RPMI8226 (cell line): Measurements from ENCODE around the gene ATP6V0E2.
A peak's percentile ranks its signal among the peaks of the same experiment; 100 is the strongest.

Experiments
- DNase-seq: peaks from one replicate; pipeline ENCODE4 v3.0.0-alpha.2; 2015

Gene ATP6V0E2

DNA sequence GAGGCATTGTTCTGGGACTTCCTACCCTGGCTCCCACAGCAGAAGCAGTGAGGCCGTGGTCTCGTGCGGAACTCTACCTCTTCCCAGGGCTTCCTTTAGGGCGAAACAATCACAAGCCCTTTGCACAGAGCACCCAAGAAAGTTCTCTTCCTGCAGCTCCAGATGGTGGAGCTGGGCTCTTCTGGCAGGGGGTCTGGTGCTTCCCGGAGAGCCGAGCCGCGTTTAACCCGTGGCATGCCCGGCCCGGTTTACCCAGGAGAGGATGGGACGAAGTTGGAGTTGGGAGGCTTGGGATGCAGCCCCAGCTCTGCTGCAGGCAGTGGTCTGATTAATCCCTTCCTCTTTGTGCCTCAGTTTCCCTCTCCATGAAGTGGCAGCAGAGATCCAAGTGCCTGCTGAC lies 9.0 kb upstream of the ATP6V0E2 start:
- DNase-seq: no peak

DNA sequence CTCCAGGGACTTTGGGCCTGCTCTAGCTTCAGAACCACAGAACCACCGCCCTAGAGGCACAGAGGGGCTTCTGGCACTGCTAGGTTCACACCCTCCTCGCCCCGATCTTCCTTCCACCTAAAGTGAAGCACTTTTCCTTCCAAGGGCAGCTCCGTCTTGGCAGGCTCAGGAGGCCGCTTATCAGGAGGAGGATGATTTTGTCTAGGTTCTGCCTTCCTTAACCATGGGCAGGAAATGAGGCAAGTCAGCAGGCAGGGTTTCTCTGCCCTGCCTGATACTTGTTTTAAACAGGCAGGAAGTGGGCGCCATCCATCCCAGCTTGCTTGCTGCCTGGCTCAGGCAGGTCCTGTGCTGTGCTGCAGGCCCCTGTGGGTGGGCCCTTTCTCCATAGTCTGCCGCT lies 8.3 kb upstream of the ATP6V0E2 start:
- DNase-seq: peak; percentile 49

DNA sequence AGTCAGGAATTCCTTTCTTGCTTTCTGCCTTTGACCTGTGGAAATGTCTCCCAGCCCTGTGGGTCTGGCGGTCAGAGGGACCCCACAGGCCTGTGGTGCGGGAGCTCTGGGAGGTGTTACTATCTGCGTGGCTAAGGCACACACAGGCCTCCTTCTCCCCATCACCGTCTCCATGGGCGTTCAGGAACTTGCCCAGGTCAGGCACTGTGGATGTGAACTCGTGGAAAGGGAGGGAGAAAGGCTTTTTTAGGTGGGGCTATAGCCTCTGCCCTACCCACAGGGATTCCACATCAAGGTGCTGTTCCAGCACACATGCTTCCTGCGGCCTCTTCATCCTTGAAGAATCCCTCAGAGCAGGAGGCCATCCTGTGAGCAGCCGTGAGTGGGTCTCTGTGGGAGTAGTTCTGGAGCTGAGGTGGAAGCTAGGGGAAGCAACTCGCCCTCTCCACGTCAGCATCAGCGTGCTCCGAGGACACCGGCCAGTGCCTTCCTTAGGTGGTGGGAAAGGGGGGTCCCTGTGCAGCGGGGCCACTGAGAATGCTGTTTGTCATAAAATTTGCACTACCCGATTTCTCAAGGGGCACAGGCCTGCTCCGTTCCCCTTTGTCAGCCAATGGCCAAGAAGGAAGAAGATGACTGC lies 7.5 kb upstream of the ATP6V0E2 start:
- DNase-seq: no peak

DNA sequence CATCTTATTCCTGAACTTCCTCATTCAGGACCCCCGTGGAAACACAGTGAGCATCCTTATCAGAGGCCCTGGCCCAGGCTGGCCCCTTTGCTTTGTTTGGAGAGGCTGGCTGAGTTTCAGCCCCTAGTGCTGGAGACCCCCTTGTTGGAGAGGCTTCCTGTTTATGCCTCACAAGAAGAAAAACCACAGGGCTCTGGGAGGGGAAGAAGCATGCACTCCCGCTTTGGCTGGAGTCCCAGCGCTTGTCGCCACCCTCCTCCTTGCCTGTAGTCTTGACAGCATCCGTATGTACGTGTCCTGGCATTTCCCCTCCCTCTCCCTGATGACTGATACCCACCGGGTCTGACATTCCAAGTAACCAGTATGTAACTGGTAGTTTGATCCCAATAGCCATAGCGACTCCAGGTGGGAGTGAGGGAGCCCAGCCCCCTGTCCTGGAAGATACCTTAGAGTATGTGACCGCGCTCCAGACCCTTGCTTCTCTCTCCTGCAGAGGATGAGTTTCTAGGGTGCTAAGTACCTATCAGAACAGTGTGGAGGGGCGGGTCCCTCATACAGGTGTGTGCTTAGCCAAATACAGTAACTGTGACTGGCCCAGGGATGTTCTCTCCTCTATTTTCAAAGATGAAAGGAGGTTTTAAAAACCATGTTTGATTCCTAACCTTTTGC lies 6.9 kb upstream of the ATP6V0E2 start:
- DNase-seq: no peak

DNA sequence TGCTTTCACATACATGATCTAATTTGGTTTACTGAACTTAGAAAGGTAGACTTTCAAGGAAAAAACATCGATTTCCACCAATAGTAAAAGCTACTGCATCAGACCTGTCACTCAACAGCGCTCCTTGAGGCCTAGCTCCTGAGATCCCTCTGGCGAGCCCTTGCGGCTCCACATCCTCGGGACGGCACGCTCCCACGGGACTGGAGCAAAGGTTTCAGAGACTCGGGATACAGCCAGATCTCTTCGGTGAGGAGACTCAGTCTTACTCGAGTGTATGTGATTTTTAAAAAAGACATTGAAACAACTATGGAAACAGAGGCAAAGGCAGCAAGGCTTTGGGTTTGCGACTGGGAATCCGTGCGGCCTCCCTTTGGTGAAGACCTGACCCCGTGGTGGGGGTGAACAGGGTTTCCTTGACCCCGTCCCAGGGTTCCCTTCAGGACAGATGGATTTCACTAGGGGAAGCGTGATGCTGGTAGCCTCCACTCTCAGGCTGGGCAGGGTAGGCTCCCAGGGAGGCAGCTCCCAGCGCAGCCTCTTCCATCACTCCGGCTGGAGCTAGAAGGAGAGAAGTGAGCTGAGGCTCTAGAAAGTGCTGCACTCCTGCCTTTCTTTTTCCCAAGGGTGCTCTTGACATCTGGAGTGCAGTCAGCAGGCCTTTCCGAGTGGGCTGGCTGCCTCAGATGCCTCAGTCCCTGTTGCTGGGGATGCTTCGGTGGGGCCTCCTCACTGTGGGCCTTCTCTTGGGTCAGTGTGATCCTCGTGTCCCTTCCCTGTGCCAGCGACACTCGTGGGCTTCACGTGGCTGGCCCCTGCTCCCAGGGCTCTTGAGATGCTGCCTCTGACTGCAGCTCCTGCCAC lies 5.8 kb upstream of the ATP6V0E2 start:
- DNase-seq: no peak

DNA sequence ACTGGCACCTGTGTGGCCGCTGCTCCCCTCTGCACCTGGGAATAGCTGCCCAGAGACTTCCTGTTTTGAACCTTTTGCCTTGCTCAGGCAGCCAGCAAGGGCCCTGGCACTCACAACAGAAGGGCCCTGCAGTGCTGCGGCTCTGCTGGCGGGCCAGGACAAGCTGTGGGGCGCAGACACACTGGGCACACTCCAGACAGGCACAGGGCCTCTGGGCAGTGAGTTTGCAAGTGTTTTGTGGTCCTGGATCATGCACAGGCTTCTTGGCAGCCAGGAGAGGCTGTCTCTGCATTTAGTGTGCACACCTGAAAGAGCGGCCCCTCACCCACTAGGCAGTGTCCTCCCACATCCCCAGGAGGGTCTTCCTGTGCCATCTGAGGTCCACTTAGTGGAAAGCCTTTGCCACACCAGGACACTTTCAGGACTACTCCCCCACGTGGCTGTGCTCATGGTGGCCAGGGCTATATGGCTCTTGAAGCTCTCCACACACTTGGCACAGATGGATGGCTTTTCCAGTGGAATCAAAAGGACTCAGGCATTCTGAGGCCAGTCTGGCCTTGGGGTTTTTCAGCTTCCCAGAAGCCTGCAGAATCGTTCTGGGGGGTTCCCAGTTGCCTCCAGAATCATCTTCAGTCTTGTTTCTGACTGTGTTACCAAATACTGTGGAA lies 5.0 kb upstream of the ATP6V0E2 start:
- DNase-seq: peak; percentile 90

DNA sequence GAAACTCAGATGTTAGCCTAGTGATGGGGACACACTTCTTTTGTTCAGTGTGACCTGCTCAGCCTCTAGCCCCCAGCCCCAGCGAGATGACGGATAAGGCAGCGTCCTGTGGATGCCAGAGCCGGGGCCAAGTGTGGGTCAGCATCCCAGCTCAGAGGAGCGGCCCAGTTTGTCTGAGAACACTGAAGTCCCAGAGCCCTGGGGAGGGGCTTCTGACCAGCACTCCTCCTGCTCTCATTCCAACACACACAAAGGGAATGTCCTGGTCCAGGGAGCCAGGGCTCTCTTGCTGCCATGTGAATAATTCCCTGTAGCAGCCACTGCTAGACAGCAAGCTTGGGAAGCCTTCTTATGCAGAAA lies 4.5 kb upstream of the ATP6V0E2 start:
- DNase-seq: no peak

DNA sequence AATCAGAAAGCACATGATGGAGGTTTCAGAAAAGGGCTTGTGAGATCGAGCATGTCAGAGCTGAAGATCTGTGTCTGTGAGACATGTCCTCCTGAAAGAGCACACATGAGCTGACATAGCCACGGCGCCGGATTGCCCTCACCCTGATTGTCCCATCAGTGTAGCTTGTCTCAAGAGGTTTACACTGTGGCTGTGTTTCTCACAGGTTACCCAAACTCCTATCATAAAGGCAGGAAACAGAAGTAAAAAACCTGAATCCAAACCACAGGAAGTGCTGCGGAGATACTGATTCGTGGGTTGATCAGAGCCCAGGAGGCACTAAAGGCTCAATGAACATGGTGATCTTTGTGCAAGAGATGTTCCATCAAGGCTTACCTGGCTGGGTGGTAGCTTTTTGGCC lies 3.9 kb upstream of the ATP6V0E2 start:
- DNase-seq: no peak

DNA sequence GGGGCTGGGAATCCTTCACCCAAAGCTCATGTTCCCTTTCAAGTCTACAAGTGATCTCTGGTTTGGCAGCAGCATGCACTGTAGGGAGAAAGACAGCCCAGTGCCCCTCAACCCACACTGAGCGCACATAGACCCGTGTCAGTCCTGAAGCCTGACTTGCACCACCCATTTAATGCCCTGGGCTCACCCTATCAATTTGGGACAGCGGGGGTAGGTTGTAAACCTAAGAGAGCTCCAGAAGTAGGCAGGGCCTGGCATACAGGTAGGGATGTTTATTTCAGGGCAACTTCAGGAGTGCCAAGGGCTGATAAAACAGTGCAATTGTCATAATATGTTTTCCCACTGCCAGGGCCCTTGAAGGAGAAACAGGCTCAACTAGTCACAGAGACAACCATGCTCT lies 3.5 kb upstream of the ATP6V0E2 start:
- no peak for DNase-seq

DNA sequence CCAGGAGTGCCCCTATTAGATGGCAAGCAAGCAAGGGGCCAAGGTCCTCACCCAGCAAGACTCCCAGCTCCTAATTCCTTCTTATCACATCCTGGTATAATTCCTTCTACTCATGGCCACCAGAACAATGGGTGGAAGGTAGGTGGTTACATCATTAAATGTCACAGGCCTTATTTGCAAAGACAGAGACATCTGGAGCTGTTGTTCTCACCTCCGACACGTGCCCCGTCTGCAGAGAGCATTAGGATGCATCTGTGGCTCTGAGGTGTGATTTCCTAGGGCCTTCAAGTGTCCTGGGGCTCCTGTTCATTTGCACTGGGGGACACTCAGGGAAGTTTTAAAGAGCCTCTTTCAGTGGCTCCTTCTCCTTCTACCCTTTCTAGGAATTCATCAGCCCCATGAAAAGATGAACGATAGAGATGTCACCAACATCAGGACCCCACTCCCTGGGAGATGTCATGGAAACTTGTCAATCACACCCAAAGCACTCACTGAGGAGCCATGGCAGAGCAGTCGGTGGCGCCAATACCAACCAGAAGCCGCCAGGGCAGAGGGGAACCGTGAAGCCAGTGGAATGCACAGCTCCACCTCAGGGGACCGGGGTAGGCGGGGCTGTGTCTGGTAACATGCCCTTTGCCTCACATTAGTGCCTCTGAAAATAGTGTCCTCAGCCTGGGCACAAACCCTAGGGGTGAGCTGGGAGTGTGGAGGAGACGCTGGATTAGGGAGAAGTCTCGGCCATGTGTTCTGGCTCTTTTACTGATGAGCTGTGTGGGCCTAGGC lies 2.9 kb upstream of the ATP6V0E2 start:
- DNase-seq: no peak

DNA sequence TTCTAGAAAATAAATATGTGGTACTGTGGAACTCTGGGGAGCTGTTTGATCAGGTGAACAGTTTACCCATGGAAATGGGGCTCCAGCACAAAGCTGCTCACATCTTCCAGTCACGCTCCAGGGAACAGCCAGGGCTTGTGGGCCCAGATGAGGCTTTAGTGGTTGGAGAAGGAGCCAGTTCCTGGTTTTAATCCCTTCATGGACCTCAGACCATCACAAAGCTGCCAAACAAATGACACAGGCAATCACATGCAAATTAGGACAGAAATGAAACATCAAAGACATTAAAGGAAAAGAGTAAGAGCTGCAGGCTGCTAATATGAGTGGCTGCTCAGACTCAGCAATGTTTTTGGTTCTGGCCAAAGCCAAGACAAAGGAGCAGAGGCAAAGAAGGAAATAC lies 2.2 kb upstream of the ATP6V0E2 start:
- no peak for DNase-seq

DNA sequence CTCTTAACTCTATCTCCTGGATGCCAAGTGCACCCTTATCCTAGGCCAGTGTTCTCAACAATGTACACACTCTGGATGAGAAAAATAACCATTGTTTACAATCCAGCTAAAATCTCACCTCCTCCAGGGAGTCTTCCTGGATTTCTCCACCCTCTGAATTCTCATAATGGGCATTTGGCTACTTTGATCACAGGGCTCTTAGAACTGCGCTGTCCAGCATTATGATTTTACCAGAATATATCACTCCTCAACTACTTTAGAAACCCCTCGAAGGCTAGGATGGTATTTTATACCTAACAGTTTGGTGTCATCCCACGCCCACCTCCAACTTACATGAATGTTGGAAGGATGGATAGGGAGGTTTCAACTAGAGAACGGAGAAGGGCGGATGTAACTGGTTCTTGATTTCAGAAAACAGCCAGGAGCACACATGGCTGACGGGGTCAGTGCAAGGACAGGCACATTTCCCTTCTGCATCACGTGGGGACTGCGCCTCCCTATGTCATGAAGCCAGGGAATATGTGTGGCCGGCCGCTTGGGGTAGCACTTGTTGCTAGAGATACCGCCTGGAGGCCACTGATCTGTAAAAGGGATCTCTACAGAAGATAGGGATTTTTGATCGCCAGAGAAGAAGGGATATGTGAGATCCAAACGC lies 1.2 kb upstream of the ATP6V0E2 start:
- DNase-seq: peak; percentile 22

DNA sequence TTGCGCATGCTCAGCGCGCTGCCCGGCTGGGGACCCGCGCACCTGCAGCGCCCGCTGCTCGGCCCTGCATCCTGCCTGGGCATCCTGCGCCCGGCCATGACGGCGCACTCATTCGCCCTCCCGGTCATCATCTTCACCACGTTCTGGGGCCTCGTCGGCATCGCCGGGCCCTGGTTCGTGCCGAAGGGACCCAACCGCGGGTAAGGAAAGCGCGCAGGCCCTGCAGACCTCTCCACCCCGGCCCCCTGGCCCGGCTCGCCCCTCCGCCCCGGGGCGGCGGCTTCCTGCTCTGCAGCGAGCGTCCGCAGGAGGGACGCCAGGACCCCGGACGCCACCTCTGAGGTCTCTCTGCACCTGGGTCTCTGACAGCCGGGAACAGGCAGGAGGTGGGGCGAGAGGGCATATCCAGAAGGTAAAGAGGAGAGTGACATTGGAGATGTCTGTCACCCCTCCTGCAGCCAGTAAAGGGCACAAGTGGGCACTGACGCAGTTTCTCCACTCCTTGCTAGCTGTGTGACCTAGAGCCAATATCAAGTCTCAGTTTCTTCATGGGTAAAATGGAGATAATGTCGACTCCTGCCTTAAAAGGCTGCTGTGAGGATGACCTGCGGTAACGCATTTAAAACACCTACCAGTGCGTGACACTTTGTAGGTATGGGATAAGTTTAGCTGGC lies 338 bp downstream of the ATP6V0E2 start:
- DNase-seq: no peak

DNA sequence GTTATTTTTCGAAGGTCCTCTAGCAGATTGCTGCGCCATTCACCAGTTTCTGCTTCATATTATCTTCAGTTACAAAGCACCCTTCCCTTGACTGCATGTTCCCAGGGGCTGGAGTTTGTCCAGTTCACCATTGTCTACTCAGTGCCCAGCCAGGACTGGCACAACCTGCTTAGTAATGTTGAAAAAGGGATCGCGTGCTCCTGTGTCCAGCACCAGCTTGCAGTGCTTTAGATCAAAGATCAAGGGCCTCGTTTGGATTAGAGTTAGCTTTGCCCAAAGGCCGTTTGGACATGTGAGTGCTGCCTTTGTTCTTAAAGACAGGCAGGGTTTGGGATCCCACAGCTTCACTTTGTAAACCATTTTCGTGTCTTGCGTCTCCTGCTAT lies 867 bp downstream of the ATP6V0E2 start:
- DNase-seq: peak; percentile 2

DNA sequence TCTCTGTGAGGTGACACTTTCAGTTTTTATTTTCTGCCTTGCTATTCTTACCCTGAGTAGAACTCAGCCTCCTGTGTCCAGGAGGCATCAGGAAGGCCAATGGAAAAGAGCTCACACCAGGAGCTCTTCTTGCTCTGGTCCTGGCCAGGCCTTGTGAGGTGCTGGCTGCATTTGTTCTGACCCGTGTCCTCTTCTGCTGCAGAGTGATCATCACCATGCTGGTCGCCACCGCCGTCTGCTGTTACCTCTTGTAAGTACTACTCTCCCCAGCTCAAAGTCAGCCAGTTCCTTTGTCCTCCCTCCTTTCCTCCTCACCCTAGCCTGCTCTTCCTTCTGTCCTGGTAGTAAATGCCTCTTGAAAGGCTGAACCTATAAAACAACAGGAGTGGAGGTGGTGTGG lies 1.6 kb downstream of the ATP6V0E2 start:
- DNase-seq: peak; percentile 1

DNA sequence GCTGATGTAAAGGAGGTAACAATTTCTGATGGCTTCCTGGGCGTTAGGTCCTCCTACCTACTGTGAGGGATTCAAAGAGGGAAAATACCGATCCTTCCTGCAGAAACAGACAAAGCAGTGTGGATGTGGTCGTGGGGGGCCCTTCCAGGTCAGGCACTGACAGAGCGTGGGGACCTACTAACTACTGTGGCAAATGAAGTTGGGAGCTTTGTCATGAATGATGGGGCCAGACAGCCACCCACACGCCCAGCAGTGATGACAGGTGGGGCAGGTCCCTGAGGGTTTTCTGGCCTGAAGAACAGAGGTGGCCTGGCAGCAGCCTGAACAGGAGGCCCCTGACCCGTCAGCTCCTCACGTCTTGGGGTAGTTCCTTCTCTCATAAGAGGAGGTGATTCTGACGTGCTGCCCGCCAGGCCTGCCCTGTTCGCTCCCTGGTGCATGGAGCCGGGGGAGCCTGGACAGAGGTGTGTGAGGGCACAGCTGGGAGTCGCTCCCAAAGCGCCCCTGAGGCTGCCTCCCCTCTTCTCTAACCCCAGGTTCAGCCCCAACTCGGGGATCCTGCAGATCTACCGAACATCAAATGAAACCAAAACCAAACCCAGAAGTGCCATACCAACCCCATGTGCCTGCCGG lies 4.2 kb downstream of the ATP6V0E2 start:
- peak; percentile 2 for DNase-seq

DNA sequence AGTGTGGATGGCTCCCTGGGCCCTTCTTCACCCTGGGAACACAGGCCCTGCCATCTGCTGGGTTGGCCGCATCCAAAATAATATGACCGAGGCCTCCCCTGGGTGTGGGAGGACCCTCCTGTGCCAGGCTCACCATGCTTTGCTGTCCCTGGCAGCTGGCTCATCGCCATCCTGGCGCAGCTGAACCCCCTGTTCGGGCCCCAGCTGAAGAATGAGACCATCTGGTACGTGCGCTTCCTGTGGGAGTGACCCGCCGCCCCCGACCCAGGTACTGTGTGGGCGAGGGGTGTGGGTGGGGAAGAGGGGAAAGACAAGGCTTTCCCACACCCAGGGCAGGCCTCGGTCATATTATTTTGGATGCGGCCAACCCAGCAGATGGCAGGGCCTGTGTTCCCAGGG lies 4.8 kb downstream of the ATP6V0E2 start:
- DNase-seq: peak; percentile 1

DNA sequence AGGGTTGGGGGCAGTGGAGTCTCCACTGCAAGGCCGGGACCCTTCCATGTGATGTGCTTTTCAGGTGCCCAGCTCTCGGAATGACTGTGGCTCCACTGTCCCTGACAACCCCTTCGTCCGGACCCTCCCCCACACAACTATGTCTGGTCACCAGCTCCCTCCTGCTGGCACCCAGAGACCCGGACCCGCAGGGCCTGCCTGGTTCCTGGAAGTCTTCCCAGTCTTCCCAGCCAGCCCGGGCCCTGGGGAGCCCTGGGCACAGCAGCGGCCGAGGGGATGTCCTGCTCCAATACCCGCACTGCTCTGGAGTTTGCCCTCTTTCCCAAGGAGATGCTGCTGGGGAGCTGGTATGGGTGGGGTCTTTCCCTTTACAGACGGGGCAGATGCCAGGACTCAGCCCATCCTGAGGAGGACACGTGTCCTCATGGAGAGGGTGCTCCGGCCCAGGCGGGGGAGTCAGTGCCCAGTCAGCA lies 5.5 kb downstream of the ATP6V0E2 start:
- DNase-seq: peak; percentile 1

DNA sequence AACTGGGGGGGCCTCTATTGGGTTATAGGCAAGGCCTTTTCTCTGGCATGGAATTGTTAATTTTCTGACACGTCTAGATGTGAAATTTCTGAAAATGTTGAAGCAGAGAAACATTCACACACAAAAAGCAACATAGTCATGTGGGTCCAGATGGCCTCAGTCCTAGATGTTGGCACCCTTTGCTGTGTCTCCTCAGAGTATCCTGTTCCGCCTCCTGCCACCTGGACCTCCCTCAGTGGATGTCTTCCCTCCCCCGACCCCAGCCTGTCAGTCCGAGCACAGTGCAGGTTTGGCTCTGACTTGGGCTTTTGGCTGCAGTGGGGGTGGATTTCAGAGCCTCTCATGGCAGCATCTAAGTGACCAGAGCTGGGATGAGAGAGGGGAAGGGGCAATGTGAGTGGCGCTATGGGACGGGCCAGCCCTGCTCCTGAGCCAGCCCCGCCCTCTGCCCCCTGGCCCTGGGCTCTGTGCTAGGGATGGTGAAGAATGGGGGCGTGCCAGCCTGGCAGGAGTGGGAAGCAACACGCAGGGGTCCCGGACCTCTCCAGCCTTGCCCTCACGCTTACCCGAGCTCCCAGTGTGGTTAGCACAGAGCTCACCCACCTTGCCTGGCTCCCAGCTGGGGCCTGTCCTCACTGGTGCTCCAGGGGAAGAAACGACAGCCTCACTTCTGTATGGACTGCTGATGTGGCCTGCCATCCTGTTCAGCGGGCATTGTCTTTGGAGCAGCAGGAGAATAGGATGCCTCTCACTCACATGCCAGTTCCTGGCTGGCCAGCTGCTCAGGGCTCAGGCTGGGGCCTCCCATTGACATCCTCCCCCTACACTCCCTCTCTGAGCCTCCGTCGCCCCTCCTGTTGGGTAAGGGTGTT lies 6.2 kb downstream of the ATP6V0E2 start:
- peak; percentile 1 for DNase-seq
